NT2/D1 (cell line): Measurements from ENCODE around the gene DACH1.

Experiments
- DNase-seq: peaks from one replicate; pipeline ENCODE4 v3.0.0-alpha.2; 2011; ENCODE audit warnings: low read depth, low spot score
- H3K27me3 ChIP-seq: 2 replicates; pipeline ENCODE4 v1.6.0; 2011; ENCODE audit warnings: mild to moderate bottlenecking; ENCODE audit not compliant: insufficient read length, insufficient read depth
- H3K36me3 ChIP-seq: 2 replicates; pipeline ENCODE4 v1.6.1; 2011; ENCODE audit warnings: mild to moderate bottlenecking, low read length, mixed read lengths; ENCODE audit not compliant: insufficient read depth, insufficient read length
- H3K4me1 ChIP-seq: 2 replicates; pipeline ENCODE4 v1.5.1; 2011; ENCODE audit not compliant: insufficient read depth, insufficient read length
- H3K4me3 ChIP-seq: 2 replicates; pipeline ENCODE4 v1.5.1; 2011; ENCODE audit warnings: low read depth; ENCODE audit not compliant: insufficient read length
- H3K9ac ChIP-seq: 2 replicates; pipeline ENCODE4 v1.6.0; 2011; ENCODE audit warnings: low read depth; ENCODE audit not compliant: insufficient read length
- H3K9me3 ChIP-seq: 2 replicates; pipeline ENCODE4 v1.5.1; 2011; ENCODE audit warnings: mild to moderate bottlenecking, low read length; ENCODE audit not compliant: insufficient read depth
- SUZ12 ChIP-seq: IDR thresholded peaks from 2 replicates; pipeline ENCODE4 v1.6.1; 2011; ENCODE audit not compliant: insufficient read length, insufficient read depth; ENCODE audit errors: extremely low read depth
- YY1 ChIP-seq: IDR thresholded peaks from 2 replicates; pipeline ENCODE4 v1.6.1; 2011; ENCODE audit not compliant: insufficient read length, insufficient read depth
- ZNF274 ChIP-seq: IDR thresholded peaks from 2 replicates; pipeline ENCODE4 v1.6.1; 2011; ENCODE audit warnings: mild to moderate bottlenecking, low read depth, low read length

Gene DACH1

DNA sequence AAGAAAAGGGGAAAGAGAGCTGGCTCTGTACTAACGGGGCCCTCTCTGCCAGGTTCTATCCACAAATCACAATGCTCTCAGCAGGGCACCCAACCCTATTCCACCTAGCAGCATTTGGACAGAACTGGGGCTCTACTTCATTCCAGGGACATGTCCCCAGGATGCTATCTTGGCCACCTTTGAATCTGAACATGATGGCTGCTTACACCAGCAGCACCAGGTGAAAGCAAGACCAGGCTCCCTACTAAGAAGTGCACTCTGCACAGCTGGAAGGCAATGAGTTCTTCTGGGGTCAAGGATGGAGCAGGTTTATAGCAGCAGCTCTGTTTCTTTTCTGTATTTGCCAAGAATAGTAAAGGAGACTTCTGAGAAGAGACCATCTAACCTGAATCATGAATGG lies 222.4 kb downstream of the DACH1 start:
- Histone ChIP-seq H3K4me3 (no peak overlapping the region), H3K36me3 (no peaks in the 10 kb centered on the region), H3K9ac (no peak overlapping the region), H3K9me3 (no peaks in the 10 kb centered on the region), H3K4me1 (no peaks in the 10 kb centered on the region), H3K27me3 (no peaks in the 10 kb centered on the region)
- no peak for DNase-seq
- TF ChIP-seq YY1 (no peak), SUZ12 (no peak), ZNF274 (no peak)

GRCh38 chr13:71643448-71643860 lies 223.6 kb downstream of the DACH1 start:
- H3K36me3 ChIP-seq = no peaks in the 10 kb centered on the region

DNA sequence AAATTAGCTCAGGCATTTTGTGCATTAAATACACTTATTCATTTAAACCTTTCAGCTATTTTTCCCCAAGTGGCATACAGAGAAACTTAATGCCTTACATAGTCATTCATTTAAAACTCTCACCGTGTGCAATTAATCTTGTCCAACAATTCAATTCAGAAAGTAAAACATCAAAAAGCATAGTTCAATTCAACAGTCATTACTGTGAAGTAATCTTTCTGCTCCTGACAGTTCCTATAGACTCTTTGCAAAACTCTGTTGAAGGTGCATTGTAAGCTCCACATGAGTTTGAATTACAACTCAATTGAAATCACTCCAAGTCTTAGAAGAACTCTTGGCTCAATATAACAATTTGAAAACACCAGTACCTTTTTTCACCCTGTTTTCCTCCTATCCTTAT lies 228.3 kb downstream of the DACH1 start:
- H3K4me3 ChIP-seq = no peak overlapping the region
- no peaks in the 10 kb centered on the region for H3K27me3 ChIP-seq
- H3K9me3 ChIP-seq = no peaks in the 10 kb centered on the region
- no peak for DNase-seq
- TF ChIP-seq SUZ12 = no peak
- TF ChIP-seq YY1 = no peak
- TF ChIP-seq ZNF274 = no peak
- no peaks in the 10 kb centered on the region for H3K4me1 ChIP-seq
- H3K36me3 ChIP-seq = no peaks in the 10 kb centered on the region
- H3K9ac ChIP-seq = no peak overlapping the region

More at GRCh38 chr13:71643448-71643860, 223.6 kb downstream of the DACH1 start:
- Histone ChIP-seq H3K4me1 (no peaks in the 10 kb centered on the region), H3K9me3 (no peaks in the 10 kb centered on the region), H3K9ac (no peak overlapping the region), H3K4me3 (no peak overlapping the region), H3K27me3 (no peaks in the 10 kb centered on the region)
- TF ChIP-seq YY1 = no peak
- TF ChIP-seq SUZ12 = no peak
- DNase-seq = no peak

DNA sequence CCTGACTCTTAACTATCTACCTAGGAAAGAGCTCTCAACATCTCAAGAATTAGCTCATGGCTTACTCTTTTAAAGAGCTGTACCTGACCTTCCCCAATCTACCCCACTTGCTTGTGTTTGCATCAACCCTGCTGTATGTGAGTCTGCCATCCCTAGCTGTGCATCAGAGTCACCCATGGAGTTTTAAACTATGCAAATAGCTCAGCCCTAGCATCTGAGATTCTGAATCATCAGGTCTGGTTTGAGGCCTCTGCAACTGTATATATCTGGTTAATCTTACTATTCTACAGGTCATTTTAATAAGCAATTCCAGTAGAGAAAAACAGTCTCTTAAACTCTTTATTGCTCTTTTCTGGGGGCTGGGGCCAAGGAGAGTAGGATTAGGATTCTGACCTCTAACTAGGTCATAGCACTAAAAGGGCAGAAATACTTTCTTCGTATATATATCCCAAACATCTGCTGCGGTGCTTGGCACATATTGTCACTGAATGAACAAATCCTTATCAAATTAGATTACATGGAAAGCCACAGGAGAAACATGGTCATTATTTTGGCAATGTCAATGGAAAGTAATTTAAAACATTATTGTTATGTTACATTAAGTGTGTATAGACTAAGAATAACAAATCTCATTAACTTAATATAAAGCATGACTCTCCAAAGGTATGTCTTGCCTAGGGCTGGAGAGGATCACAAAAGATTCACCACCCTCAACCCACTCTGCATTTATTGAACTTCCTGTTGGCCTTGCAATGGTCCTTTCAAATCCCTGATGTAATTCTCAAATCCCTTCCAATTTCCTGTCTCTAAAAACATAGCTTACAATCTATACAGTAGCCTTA lies 232.2 kb downstream of the DACH1 start:
- H3K4me1 ChIP-seq = no peaks in the 10 kb centered on the region
- H3K9ac ChIP-seq = no peak overlapping the region
- no peak for DNase-seq
- H3K27me3 ChIP-seq = no peaks in the 10 kb centered on the region
- no peak overlapping the region for H3K4me3 ChIP-seq
- no peaks in the 10 kb centered on the region for H3K9me3 ChIP-seq
- H3K36me3 ChIP-seq = no peaks in the 10 kb centered on the region
- TF ChIP-seq SUZ12 (no peak), YY1 (no peak), ZNF274 (no peak)

GRCh38 chr13:71634182-71634581 lies 232.8 kb downstream of the DACH1 start:
- no peak overlapping the region for H3K9ac ChIP-seq
- no peaks in the 10 kb centered on the region for H3K36me3 ChIP-seq
- no peaks in the 10 kb centered on the region for H3K4me1 ChIP-seq
- no peak for DNase-seq
- no peak overlapping the region for H3K4me3 ChIP-seq
- TF ChIP-seq YY1 = no peak
- no peak for TF ChIP-seq ZNF274
- no peak for TF ChIP-seq SUZ12
- no peaks in the 10 kb centered on the region for H3K9me3 ChIP-seq
- no peaks in the 10 kb centered on the region for H3K27me3 ChIP-seq

DNA sequence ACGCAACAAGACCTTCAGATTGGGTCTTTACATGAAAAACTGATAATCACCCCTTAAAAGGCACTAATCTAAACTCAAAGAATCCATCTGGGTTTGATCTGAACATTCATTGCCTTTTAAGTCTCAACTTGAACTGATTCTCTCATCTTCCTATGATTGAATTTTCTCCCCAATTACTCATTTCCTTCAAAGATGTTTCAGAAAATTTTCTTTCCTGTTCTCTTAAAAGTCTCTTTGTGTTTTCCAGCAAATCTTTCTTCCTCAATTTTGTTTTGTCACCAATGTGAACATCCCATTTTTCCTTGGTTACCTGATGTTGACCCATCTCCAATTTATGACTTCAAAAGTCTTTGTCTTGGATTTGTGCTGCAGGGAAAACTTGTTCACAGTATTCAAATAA lies 234.3 kb downstream of the DACH1 start:
- H3K9ac ChIP-seq = no peak overlapping the region
- no peak for DNase-seq
- H3K4me3 ChIP-seq = no peak overlapping the region
- no peaks in the 10 kb centered on the region for H3K36me3 ChIP-seq
- TF ChIP-seq ZNF274 = no peak
- no peak for TF ChIP-seq SUZ12
- no peak for TF ChIP-seq YY1
- H3K27me3 ChIP-seq = no peaks in the 10 kb centered on the region
- no peaks in the 10 kb centered on the region for H3K9me3 ChIP-seq
- H3K4me1 ChIP-seq = no peaks in the 10 kb centered on the region

DNA sequence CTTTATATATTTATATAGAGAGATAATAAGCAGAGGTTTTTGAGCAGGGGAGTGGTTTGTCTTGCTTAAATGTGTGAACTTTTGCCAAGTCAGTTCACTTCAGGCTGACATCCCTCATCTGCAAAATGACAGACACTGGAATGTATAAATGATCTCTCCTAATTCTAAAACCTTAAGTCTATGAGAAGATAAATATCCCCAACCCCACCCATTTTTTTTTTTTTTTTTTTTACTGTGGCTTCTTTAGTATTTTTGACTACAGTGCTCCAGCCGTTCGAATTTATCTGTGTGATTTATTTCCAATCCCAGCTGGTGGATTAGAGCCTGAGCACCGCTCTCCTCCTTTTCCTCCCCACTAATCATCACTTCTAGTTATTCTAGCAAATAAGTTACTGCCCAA lies 234.8 kb downstream of the DACH1 start:
- Histone ChIP-seq H3K9ac (no peak overlapping the region), H3K4me3 (no peak overlapping the region), H3K4me1 (no peaks in the 10 kb centered on the region), H3K27me3 (no peaks in the 10 kb centered on the region), H3K9me3 (no peaks in the 10 kb centered on the region), H3K36me3 (no peaks in the 10 kb centered on the region)
- TF ChIP-seq SUZ12 (no peak), YY1 (no peak), ZNF274 (no peak)
- no peak for DNase-seq
